HL-60 (cell line): ENCODE results near the gene ZMYND10.

Source experiments
- CTCF ChIP-seq: IDR thresholded peaks from one replicate; pipeline ENCODE4 v1.5.1; 2011; ENCODE audit warnings: low read length, control low read depth, inconsistent platforms; ENCODE audit not compliant: insufficient read depth
- GABPA ChIP-seq: IDR thresholded peaks from 2 replicates; pipeline ENCODE4 v1.6.1; 2012; ENCODE audit warnings: low read depth
- POLR2AphosphoS5 ChIP-seq: IDR thresholded peaks from 2 replicates; pipeline ENCODE4 v1.6.1; 2012; ENCODE audit warnings: low read depth
- REST ChIP-seq: IDR thresholded peaks from 2 replicates; pipeline ENCODE4 v1.6.1; 2012; ENCODE audit warnings: low read depth; ENCODE audit not compliant: insufficient replicate concordance
- SPI1 ChIP-seq: IDR thresholded peaks from 2 replicates; pipeline ENCODE4 v1.6.1; 2012; ENCODE audit warnings: low read depth, mild to moderate bottlenecking, borderline replicate concordance

GRCh38 chr3:50345586-50346234, at the start of gene ZMYND10:
- TF ChIP-seq CTCF (no peak), REST (no peak), POLR2AphosphoS5 (no peak), GABPA (no peak), SPI1 (no peak)
